SK-N-SH (cell line): ENCODE results near the gene KLHDC8A.

ENCODE experiments used
- EZH2phosphoT487 ChIP-seq: fragments of 200-600 bp; sonication (generic); IDR thresholded peaks from 2 replicates; pipeline ENCODE4 v1.6.1; 2017; ENCODE audit warnings: low read depth, mixed run types, mild to moderate bottlenecking, antibody characterized with exemption, moderate library complexity, borderline replicate concordance
- GABPA ChIP-seq: IDR thresholded peaks from 2 replicates; pipeline ENCODE4 v1.4.0; 2012; ENCODE audit warnings: low read depth, mild to moderate bottlenecking
- GATA2 ChIP-seq: sonication (generic); formaldehyde crosslinking; IDR thresholded peaks from 2 replicates; pipeline ENCODE4 v1.5.0; 2020; ENCODE audit warnings: mild to moderate bottlenecking, missing genetic modification reagents
- IRF3 ChIP-seq: fragments of 150-350 bp; IDR thresholded peaks from 2 replicates; pipeline ENCODE4 v1.6.1; 2016; ENCODE audit warnings: mild to moderate bottlenecking, low read depth, low read length
- MAX ChIP-seq: IDR thresholded peaks from 2 replicates; pipeline ENCODE4 v1.4.0; 2012; ENCODE audit warnings: low read depth
- POLR2AphosphoS5 ChIP-seq: IDR thresholded peaks from 2 replicates; pipeline ENCODE4 v1.6.1; 2012; ENCODE audit warnings: low read depth, low read length
- TAF1 ChIP-seq: IDR thresholded peaks from 2 replicates; pipeline ENCODE4 v1.6.1; 2012; ENCODE audit warnings: low read depth, mild to moderate bottlenecking, low read length, moderate library complexity, borderline replicate concordance
- TF ChIP-seq, protein P1 (sequence below): fragments of 200-600 bp; sonication (generic); IDR thresholded peaks from 2 replicates; pipeline ENCODE4 v1.6.1; 2017; ENCODE audit warnings: antibody characterized with exemption, mild to moderate bottlenecking, moderate library complexity

- TF ChIP-seq EZH2phosphoT487 = no peak
- TF ChIP-seq, protein P1, sequence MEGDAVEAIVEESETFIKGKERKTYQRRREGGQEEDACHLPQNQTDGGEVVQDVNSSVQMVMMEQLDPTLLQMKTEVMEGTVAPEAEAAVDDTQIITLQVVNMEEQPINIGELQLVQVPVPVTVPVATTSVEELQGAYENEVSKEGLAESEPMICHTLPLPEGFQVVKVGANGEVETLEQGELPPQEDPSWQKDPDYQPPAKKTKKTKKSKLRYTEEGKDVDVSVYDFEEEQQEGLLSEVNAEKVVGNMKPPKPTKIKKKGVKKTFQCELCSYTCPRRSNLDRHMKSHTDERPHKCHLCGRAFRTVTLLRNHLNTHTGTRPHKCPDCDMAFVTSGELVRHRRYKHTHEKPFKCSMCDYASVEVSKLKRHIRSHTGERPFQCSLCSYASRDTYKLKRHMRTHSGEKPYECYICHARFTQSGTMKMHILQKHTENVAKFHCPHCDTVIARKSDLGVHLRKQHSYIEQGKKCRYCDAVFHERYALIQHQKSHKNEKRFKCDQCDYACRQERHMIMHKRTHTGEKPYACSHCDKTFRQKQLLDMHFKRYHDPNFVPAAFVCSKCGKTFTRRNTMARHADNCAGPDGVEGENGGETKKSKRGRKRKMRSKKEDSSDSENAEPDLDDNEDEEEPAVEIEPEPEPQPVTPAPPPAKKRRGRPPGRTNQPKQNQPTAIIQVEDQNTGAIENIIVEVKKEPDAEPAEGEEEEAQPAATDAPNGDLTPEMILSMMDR = no peak
- TF ChIP-seq TAF1 = no peak
- no peak for TF ChIP-seq GATA2 (CRISPR knock-in tag)
- TF ChIP-seq MAX = no peak
- no peak for TF ChIP-seq POLR2AphosphoS5
- no peak for TF ChIP-seq GABPA
- no peak for TF ChIP-seq IRF3
Measured at GRCh38 chr1:205348554-205349487, 7.9 kb downstream of the KLHDC8A start.
